Activated T-helper 9 cell treated with anti-CD3 and anti-CD28 coated beads, Interleukin-2, amount 50 U/mL, for 16 hours (primary cell): ENCODE measurements around the gene GLRX.
A peak's percentile ranks its signal among the peaks of the same experiment; 100 is the strongest.

Source experiments
- DNase-seq: peaks from one replicate; pipeline ENCODE4 v3.0.0-alpha.2; 2020; ENCODE audit warnings: low read depth

GLRX gene

DNA sequence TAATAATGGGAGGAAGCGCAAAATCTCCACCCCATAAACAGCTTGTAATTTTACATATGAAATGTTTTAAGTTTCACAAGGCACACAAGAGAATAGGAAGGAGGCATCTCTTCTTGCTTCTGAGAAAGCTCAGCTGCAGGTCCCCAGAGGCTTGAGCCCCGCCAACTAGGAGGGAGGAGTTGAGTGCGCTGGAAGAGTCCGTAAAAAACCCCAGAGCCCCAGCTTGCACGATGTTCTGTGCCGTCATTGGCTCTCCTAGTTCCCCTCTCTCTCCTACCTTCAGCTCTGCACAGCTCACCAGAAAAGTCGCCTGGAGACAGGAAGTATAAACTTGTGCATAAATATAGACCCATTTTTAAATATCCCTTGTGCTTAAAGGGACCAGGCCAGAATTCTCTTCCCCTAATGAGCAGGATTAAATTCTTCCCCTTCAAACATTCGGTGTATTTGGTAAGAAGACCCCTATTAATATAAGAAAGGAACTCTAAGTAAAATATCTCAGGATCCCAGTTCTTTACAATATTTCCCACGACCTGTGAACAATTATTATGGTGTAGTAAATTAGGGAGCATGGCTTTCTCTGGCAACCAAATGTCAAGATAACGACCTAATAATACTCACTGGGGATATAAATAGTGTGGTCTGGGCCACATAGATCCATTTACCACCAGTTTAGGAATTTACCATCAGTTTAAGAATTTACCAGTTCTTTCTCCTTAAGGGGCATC is 13.7 kb downstream of the GLRX start:
- DNase-seq = peak; percentile 58

DNA sequence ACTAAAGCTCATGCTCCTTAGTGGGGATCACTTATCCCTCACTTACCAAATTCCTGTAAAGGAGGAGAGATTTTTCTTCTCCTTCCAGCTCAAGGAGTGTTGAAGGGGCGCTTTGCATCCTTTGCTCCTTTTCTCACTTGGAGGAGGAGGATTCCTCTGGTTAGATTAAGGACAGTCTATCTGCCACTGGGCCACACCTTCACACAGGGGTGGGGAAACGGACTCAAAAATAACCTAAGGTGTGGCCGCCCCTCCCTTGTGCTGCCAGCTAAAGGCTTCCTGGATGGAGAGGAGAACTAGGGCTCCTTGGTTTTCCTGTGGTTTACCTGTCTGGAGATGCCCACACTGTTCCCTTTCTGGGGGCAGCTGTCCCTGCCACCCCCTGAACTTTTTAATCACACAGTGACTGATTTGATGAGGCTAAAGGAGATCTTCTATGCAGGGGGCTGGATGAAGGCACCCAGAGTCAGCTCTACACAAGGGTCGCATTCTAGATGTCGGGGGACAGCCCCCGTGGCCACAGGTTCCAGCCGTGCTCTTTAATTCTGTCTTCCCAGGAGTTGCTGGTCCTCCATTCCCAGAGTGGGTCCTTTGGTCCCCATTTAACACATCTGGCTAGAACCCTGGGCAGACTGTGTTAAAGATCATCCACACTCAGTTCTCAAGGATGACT is 14.4 kb downstream of the GLRX start:
- DNase-seq = no peak

DNA sequence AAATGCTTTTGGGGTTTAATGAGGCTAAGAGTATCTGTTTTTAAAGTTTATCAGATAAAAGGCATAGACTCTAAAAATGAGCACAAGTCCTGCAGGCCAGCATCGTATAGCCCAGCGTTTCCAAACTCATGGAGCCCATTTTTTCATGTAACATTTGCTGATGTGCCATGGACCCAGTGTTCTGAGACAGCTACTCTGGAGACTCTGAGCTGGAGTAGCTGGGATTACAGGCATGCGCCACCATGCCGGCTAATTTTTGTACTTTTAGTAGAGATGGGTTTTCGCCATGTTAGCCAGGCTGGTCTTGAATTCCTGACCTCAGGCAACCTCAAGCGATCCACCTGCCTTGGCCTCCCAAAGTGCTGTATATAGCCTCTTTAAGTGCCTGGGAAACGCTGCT is 15.8 kb downstream of the GLRX start:
- DNase-seq = no peak

DNA sequence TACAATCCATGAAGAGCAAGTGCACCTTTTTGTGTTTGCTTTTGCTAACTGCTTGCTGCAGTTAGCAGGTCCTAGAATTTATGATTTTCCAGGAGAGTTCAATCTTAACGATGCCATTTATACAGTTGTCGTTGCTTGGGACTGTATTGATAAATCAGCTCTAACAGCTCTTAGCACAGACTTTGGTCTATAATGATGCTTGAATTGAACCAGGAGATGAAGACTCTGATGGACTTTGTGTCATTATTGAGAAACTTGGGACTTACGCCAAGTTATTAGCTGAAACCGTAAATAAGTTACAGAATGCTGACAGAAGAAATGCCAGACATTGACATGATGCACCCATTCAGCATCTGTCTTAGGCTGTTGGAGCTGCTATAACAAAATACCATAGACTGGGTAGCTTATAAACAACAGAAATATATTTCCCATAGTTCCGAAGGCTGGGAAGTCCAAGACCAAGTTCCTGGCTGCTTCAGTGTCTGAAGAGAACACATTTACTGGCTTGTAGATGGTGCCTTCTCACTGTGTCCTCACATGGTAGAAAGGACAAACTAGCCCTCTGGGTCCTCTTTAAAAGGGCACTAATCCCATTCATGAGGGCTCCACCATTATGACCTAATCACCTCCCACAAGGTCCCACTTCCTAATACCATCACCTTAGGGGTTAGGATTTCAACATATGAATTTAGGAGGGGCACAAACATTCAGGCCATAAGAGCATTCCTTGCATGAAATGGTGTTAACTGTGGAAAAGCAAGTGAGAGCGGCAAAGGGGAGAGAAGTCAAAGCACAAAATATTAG is 17.6 kb downstream of the GLRX start:
- DNase-seq = no peak

DNA sequence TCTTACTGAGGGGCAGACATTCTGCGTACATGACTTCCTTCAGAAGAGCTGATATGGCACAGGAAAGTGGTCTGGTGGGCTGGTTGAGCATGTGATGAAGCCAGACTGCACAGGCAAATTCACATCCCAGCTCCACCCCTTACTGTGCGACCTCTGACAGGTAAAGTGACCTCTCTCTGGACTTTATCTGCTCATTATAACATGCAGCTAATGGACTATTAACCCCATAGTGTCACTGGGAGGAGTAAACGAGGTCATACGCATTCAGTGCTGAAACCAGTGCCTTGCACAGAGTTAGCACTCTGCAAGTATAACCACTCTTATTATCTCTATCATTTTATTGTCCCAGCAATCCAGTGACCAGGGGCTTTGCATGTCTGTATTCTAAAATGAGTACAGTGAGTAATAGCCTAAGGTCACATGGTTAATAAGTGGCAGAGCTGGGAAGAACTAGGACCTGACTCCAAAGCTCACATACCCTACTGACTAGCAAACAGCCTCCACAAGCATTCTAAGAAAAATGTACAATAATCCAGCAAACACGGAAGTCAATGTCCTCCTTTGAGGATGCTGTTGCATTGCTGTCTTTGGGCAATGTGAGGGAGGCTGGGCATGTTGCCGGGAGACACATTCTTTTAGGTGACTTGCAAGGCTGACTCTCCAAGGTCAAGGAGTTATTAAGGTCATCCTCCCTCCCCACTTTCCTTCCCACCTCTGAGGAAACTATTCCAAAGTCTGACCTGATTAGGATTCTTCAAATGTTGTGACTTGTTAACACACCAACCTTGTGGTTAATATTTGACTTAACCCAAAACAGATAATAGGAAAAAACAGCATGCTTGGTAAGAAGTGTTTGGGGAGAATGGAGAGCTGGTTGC is 19.0 kb downstream of the GLRX start:
- DNase-seq = no peak

DNA sequence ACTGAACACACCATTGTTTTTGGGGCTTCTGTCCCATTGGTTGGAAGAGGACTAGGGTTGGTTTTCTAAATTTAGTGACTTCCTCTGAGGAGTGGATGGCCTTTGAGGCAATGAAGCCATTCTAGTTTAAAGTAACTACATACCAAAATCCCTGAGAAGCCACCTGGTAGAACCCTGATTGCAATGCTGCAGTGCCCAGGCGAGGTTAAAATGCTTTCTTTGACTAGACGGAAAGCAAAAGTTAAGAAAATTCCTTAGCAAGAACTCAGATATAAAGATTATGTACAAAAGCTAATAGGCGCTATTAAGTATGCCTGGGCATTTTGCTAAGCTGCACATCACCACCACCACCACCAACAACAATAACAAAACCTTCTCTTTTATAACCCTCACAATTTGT is 20.6 kb downstream of the GLRX start:
- DNase-seq = no peak

DNA sequence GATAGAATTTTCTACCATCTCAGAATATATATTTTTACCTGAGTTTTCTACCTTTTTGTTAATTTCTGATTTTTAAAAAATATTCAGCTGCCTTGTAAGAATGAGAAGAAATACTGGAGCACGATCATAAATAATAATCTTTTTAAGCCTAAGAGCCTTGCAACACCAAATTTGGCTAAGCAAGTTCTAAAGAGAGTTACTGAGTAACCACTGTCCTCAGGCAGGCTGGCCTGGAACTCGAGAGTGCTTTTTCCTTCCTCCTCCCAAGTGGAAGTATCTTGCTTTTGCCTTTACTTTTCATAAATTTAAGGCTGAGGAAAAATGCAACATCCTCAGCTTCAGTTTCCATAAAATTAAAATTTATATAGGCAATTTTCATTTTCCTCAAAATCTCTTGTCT is 21.0 kb downstream of the GLRX start:
- no peak for DNase-seq

DNA sequence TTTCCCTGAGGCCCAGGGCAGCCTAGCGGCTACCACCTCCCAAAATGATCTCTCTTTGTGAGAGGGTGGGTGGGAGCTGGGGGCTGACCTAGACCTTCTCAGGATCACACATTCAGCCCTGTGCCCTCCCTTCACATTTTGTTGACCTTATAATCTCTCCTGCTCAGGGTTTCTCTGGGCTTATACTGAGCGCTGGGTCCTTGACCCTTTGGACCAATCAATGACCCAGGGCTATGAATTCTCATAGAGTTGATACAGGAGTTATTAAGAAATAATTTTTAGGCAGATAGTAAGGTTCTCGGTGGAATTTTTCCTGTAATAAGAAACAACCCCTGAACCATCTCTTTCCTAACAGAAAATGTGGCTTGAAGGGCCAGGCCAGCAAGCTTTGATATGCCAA is 22.0 kb downstream of the GLRX start:
- no peak for DNase-seq

DNA sequence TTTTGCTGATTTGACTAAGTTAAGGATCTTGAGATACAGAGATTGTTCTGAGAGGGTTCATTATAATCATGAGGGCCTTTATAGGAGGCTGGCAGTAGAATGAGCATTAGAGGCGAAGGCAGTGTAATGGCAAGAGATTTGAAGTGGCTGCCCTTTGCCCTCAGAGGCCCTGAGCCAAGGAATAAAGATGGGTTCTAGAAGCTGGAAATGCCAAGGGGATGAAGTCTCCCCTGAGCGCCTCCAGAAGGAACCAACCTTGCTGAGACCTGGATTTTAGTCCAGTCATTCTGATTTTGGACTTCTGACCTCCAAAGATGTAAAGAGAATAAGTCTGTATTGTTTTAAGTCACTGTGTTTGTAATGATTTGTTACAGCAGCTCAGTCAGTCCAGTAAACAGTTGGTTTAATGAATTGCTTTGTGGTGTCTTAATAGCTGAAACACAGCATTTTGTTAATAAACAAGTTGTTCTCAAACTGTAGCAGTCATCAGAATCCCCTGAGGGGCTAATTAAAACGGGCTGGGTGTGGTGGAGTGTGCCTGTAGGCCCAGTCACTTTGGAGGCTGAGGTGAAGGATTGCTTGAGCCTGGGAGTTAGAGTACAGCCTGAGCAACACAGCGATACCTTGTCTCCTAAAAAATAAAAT is 23.2 kb downstream of the GLRX start:
- no peak for DNase-seq

DNA sequence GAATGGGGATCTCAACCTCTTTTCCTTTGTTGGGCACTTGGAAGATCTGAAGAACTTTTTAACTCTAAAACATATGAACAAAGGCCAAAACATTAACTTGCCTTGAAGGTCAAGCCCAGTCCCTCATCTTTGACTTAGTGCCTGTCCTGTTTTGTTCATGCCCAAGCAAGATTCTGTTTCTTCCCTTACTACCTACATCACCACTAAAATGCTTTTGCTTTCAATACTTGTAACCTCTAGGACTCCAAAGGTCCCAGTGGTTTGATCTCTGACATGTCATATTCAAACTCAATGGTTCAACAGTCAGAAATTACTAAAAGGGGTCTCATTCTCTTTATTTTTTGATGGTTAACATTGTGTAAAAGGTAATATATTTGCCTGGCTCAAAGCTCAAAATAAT is 24.0 kb downstream of the GLRX start:
- DNase-seq = no peak

DNA sequence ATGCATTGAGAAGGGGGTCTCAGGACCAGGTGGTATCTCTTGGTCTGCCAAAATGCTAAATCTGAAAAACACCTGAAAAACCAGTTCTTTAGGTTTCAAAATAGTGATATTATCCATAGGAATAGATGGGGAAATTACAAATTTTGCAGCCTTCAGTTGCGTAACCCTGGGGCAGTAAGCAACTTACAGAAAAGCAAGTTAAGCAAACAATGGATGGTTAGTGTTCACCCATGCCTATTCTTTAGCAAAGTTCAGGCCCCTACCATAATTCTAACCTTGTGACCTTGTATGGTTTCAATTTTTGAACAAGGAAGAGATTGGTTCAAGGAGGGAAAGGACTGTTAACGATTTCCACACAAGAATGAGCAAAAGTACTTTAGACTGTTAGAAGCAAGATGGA is 24.5 kb downstream of the GLRX start:
- DNase-seq = no peak

DNA sequence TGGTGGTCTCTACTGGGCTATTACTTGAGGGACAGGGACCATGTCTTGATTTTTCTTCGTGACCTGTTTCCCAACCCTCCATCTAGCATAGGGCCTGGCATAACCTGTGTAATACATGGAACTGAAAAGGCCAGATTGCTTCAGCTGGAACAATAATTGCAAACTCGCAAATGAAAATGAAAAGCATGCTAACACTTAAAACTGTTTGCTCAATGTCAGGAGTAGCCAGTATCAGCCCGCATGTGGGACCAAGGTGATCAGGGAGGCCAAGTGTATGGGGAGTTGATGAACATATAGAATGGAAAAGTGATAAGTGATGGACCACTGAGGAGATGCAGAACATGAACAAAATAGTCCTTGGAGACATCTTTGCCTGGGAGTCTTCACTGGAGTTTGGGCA is 25.2 kb downstream of the GLRX start:
- DNase-seq = no peak

DNA sequence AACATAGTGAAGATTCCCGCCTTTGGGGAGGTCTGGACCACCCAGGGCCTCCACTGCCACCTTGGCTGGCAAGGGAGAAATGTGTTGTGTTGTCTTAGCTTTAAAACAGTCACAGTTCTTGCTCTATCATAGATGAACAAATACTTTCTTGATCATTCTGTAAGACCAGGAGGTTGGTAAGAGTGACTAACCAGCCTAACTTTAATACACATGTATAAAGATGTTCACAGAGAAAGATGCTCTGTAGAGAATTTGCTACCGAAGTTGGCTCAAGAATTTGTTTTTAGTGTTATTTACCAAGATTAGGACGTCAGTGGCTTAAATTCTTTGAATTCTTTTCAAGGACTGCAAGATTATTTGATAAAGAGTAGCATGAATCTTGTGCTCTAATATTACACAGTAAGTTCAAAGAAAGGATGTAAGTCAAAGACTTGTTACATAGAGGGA is 28.4 kb downstream of the GLRX start:
- DNase-seq = no peak

DNA sequence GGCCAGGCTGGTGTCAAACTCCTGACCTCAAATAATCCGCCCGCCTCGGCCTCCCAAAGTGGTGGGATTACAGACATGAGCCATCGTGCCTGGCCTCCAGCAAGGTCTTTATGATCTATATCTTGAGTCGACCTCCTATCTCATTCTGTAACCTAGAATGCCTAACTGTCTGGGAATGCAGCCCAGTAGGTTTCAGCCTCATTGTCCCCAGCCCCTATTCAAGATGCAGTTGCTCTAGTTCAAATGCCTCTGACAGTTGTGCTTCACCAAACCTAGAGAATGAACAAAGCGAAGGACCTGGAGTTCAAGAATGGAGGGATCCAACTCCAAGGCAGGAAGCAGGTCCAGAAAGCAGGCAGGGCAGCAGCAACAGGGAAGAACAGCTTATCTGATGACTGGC is 30.8 kb downstream of the GLRX start:
- DNase-seq = no peak

DNA sequence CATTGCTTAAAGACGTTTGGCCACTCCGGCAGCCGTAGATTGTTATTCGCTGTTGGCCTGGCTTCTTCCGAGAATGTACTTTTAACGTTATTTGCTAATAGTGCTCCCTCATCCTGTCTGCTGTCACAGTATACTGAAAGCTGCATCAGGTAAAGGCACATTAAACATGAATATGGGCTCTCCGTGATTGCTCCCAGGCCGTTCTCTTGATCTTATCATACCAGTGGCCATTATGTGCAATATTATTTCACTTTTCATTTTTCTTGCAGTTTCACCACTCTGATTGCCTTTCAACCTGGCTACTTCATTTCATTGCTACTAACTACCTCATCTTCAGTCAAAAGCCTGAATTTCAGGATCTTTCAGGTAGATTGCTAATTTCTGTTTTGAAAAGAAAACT is 34.0 kb downstream of the GLRX start:
- DNase-seq = no peak

DNA sequence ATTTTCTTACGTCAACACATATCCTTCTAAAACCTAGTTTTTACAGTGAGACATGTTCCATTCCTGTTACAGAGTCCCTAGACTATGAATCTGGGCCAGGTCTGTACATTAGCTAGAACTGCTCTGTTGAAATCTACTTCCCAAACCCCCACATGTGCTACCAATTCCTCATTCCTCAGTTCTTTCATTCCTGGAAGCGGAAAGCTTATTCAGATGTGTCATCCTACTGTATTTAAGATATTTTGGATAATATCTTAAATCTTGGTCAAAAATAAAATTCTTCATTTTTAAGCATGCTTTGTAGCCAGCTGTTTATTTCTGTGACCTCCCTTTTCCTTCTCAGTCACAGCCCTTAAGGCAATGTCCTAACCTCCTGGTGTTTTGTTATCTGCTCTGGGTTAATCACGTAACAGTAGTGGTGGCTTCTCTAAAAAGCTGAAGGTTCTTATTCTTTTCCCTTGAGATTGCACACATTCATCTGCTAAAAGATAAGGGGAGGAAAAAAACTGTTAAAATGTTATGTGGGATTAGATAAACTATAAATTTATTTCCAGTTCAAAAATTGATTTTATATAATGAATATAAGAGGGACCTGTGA is 35.6 kb downstream of the GLRX start:
- DNase-seq = no peak

DNA sequence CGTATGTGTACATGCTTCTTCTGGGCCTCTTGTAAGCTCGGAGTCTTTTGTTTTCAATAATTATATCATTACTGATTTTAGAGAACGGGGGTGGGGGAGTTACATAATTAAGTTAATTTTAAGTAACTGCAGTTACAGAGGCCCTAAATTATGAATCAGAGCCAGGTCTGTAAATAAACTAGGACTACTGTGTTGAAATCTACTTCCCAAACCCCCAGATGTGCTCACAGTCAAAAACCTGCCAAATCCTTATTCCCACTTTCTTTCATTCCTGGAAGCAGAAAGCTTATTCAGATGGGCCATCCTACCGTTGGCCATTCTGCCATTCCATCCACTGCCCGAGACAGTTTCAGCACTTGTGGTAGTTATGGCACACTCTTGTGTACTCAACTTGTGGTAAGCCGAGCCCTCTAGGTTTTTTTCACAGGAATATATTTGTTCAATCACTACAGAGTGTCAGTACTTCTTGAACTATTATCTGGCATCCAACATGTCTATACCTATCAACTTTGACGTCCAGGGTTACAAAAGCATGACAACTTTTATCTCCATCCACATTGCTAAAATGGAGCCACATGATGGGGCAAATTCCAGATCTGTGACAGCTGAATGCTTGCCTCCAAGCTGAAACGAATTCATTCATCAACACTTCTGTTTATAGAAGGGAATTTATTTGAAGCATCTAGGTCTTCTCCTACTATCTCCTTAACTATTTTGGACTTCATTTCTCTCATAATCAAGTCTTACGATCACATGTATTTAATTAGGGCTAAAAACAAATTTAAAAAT is 37.8 kb downstream of the GLRX start:
- no peak for DNase-seq

DNA sequence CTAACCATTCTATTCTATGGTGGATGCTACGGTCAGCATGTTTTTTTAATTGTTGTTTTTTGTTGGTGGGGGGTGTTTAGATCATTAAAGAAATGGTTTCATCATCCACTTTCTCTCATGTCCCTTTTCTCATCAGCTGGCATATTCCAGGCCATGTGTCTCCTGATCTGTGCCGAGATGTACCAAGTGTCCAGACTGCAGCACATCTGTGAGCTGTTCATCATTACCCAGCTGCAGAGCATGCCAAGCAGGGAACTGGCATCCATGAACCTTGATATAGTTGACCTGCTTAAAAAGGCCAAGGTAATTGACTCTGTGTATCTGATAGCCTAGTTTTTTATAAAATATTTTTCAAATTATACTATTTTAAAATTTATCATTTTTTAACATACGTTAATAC is 38.9 kb downstream of the GLRX start:
- no peak for DNase-seq

DNA sequence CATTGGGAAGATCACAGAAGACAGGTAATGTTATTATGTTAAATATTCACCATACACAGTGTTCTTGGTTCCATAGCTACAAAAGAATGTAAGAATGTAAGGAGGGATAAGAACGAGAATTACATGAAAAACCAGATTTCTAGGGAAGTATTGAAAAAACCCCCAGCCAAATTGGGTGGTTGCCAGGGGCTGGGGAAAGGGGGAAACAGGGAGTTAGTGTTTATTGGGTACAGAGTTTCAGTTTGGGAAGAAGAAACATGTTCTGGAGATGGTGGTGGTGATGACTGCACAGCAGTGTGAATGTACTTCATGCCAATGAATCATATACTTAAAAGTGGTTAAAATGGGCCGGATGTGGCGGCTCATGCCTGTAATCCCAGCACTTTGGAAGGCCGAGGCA is 40.3 kb downstream of the GLRX start:
- no peak for DNase-seq

DNA sequence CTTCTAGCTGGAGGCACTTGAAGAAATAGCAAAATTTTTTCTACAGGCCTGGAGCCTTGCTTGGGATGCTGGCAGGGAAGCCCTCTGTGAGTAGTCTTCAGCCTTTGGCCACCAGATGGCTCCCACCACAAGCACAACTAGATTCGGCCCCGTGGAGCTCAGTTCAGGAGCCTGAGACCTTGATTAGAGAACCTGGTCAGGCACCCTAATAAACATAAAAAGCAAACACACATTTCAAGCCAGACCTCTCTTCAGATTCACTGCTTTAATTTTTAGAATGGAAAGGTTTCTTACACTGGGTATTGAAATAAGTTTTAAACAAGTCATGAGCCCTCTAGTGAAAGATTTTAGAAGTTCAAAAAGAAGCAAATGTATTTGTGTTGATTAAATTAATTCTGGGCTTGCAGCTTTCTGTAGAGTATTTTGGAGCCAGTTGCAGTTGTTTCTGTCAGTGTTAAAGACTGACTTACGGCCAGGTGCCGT is 41.4 kb downstream of the GLRX start:
- DNase-seq = peak; percentile 54
